K562 (cell line): ENCODE results near the gene PTPRC. TPM values are rescaled to one million over a fixed set of nuclear protein-coding genes. Genes with fewer than 3 reads are reported as not detected.

Experiments
- ATAC-seq: fragments of 200-7000 bp; cut with Tn5 transposase; 3 replicates; pipeline ENCODE4 v1.9.1; 2020; ENCODE audit warnings: moderate library complexity
- BruUV-seq: library from RNA; stranded (reverse); fragments of 400-500 nt; replicated peaks from 2 replicates; lab custom pipeline; 2021; lab: Mats Ljungman, UMichigan
- CTCF ChIA-PET: fragments of 300-600 bp; formaldehyde crosslinking; extraction: SDS; loops from one replicate; lab custom pipeline; 2021; ENCODE audit warnings: low intra/inter-chr PET ratio; lab: Yijun Ruan, JAX
- POLR2A ChIA-PET: fragments of 300-600, 350-650 bp; sonication (Branson Sonifier 250); formaldehyde crosslinking; extraction: SDS; loops from one replicate; lab custom pipeline; 2021; ENCODE audit warnings: antibody characterized with exemption, inconsistent platforms; lab: Yijun Ruan, JAX
- DNase-seq, 4 experiments: peaks; one replicate each; pipeline versions ENCODE4 v3.0.0 to v3.0.0-alpha.2; 2011 to 2018; ENCODE audit warnings: low spot score in 3 of 4, mixed read lengths in 3 of 4; ENCODE audit errors: extremely low read depth in 1 of 4
- FAIRE-seq: peaks from 2 replicates; lab custom pipeline; 2011; peaks lifted over from hg19 to GRCh38; lab: Jason Lieb, UNC
- H2AFZ ChIP-seq: 2 replicates; pipeline ENCODE4 v1.6.0; 2011; ENCODE audit warnings: low read depth, low read length, control low read depth, inconsistent platforms
- H3K27ac ChIP-seq: fragments of 200-600 bp; 3 replicates; pipeline ENCODE4 v1.8.0; 2011; ENCODE audit warnings: low read depth, mild to moderate bottlenecking, control low read depth, inconsistent platforms, low read length, moderate library complexity, mixed read lengths; ENCODE audit errors: extremely low read depth
- H3K27me3 ChIP-seq, 2 experiments: fragments of 300-600 bp in 1 of 2; 2 replicates in 1 of 2; 3 replicates in 1 of 2; pipeline versions ENCODE4 v1.6.0 to v1.8.0; 2011; ENCODE audit warnings: inconsistent platforms in 2 of 2, low read length in 2 of 2, mild to moderate bottlenecking in 1 of 2, mixed read lengths in 1 of 2, moderate library complexity in 1 of 2; ENCODE audit not compliant: control insufficient read depth in 2 of 2, insufficient read depth in 2 of 2
- H3K36me3 ChIP-seq: fragments of 300-600 bp; 3 replicates; pipeline ENCODE4 v1.8.0; 2011; ENCODE audit warnings: mild to moderate bottlenecking, low read length, inconsistent platforms; ENCODE audit not compliant: control insufficient read depth, insufficient read depth
- H3K4me1 ChIP-seq, 2 experiments: fragments of 200-600 bp in 1 of 2; replicated peaks in 1 of 2; 2 replicates in 1 of 2; 3 replicates in 1 of 2; pipeline versions ENCODE4 v1.5.1 to v1.8.0; 2011; ENCODE audit warnings: inconsistent platforms in 2 of 2, low read length in 2 of 2, mild to moderate bottlenecking in 1 of 2, mixed read lengths in 1 of 2, moderate library complexity in 1 of 2; ENCODE audit not compliant: control insufficient read depth in 2 of 2, insufficient read depth in 2 of 2
- H3K4me2 ChIP-seq: 2 replicates; pipeline ENCODE4 v1.6.1; 2011; ENCODE audit warnings: low read length, control low read depth, inconsistent platforms, mixed read lengths; ENCODE audit not compliant: insufficient read depth
- H3K4me3 ChIP-seq: fragments of 200-600 bp; sonication (generic), shearing (Covaris generic); 2 replicates; pipeline ENCODE4 v1.5.1; 2016; ENCODE audit warnings: control low read depth, inconsistent platforms
- H3K79me2 ChIP-seq: fragments of 200-600 bp; 3 replicates; pipeline ENCODE4 v1.8.0; 2011; ENCODE audit warnings: low read length, inconsistent platforms; ENCODE audit not compliant: control insufficient read depth, insufficient read depth
- H3K9ac ChIP-seq, 2 experiments: 2 replicates each; pipeline versions ENCODE4 v1.6.0 to v1.6.1; 2011; ENCODE audit warnings: low read depth in 2 of 2, low read length in 2 of 2, control low read depth in 1 of 2, inconsistent platforms in 1 of 2, mild to moderate bottlenecking in 1 of 2, mixed read lengths in 1 of 2; ENCODE audit not compliant: insufficient read depth in 1 of 2
- H3K9me1 ChIP-seq: one replicate; pipeline ENCODE4 v1.6.0; 2011; ENCODE audit warnings: inconsistent platforms, mild to moderate bottlenecking, low read length, moderate library complexity; ENCODE audit not compliant: control insufficient read depth, insufficient read depth
- H3K9me3 ChIP-seq: replicated peaks from 2 replicates; pipeline ENCODE4 v1.5.1; 2011; ENCODE audit warnings: low read depth, low read length, inconsistent platforms; ENCODE audit not compliant: control insufficient read depth, insufficient read depth
- H4K20me1 ChIP-seq: replicated peaks from 2 replicates; pipeline ENCODE4 v1.6.1; 2011; ENCODE audit warnings: low read length, inconsistent platforms, mixed read lengths; ENCODE audit not compliant: control insufficient read depth, insufficient read depth
- CBFA2T2 ChIP-seq: fragments of 450-650 bp; conservative IDR thresholded peaks from 2 replicates; pipeline ENCODE4 v1.6.1; 2017; ENCODE audit warnings: mild to moderate bottlenecking
- CHD2 ChIP-seq: IDR thresholded peaks from 2 replicates; pipeline ENCODE4 v1.6.1; 2011; ENCODE audit warnings: low read depth, low read length
- FOXJ2 ChIP-seq: fragments of 200-800 bp; sonication (Bioruptor generic); IDR thresholded peaks from 2 replicates; pipeline ENCODE4 v1.6.1; 2016; ENCODE audit warnings: missing genetic modification characterization, missing compliant biosample characterization
- OTX1 ChIP-seq: fragments of 450-650 bp; formaldehyde crosslinking; IDR thresholded peaks from 2 replicates; pipeline ENCODE4 v1.4.0; 2022; ENCODE audit warnings: mild to moderate bottlenecking
- SAFB ChIP-seq: fragments of 200-400 bp; formaldehyde crosslinking; IDR thresholded peaks from 2 replicates; pipeline ENCODE4 v1.6.1; 2017; ENCODE audit warnings: low read depth, low read length, borderline replicate concordance
- VEZF1 ChIP-seq: fragments of 200-800 bp; sonication (Bioruptor generic); IDR thresholded peaks from 2 replicates; pipeline ENCODE4 v1.6.1; 2017; ENCODE audit warnings: missing genetic modification characterization, missing compliant biosample characterization
- ZNF124 ChIP-seq: sonication (generic); formaldehyde crosslinking; IDR thresholded peaks from 2 replicates; pipeline ENCODE4 v1.8.1; 2022; ENCODE audit warnings: missing genetic modification reagents
- ZNF316 ChIP-seq: fragments of 450-650 bp; IDR thresholded peaks from 2 replicates; pipeline ENCODE4 v1.6.1; 2016
- WGBS: fragments of 100-300 bp; shearing (Covaris generic); methylation state at CpG from one replicate; pipeline ENCODE4 v1.1.6; 2016; ENCODE audit warnings: low coverage, mixed read lengths; ENCODE audit not compliant: insufficient coverage; ENCODE audit errors: missing lambda C conversion rate; 5-methylcytosine and 5-hydroxymethylcytosine counted together
- in situ Hi-C: fragments of 300-500 bp; cut with MboI; formaldehyde crosslinking; loops from 4 replicates; pipeline ENCODE4 v1.15.0; 2018; ENCODE audit warnings: inconsistent platforms, mixed read lengths
- intact Hi-C: fragments of 100-400 bp; cut with micrococcal nuclease; formaldehyde crosslinking; loops from 2 replicates; pipeline ENCODE4 v1.14.2; 2022
- polyA plus RNA-seq, 8 experiments: library from polyadenylated mRNA; depleted of rRNA in 4 of 8; stranded (reverse) in 5 of 8; unstranded in 3 of 8; fragments of >200 nt; fragmentation: Nextera tagmentation in 2 of 8; fragmentation: Illumina TruSeq in 1 of 8; extraction: Ambion mirVana in 2 of 8; extraction: Trizol in 1 of 8; gene quantifications; 2 replicates each; pipeline versions ENCODE4 v1.2.1 to v1.2.3, GENCODE V29; 2011 to 2014; ENCODE audit warnings: inconsistent platforms in 1 of 8, missing spikeins in 1 of 8
- total RNA-seq, 7 experiments: library from RNA; depleted of rRNA in 6 of 7; stranded (reverse); fragments of >200 nt in 6 of 7; fragmentation: Illumina TruSeq in 2 of 7; extraction: Trizol in 2 of 7; gene quantifications; 2 replicates each; pipeline versions ENCODE4 v1.2.1 to v1.2.3, GENCODE V29; 2011 to 2021; ENCODE audit warnings: low replicate concordance in 1 of 7

Gene PTPRC
- total and polyA plus RNA-seq, 9 of the 15 experiments (the other 6 are each of a cell fraction or from before 2014, with no cell fraction given): 7.1 to 107 (median 62.9) TPM

GRCh38 chr1:198734323-198735008 lies 95.6 kb downstream of the PTPRC start:
- Histone ChIP-seq H3K27ac (no peak overlapping the region), H3K79me2 (no peaks in the 10 kb centered on the region), H3K27me3 (no peaks in the 10 kb centered on the region), H3K36me3 (peaks cover 27% of the 10 kb centered on the region; the same call in 2 of the 3 replicates), H4K20me1 (no peaks in the 10 kb centered on the region), H3K4me3 (no peak overlapping the region), H3K9me1 (no peaks in the 10 kb centered on the region), H3K9me3 (no peaks in the 10 kb centered on the region), H2AFZ (no peak overlapping the region), H3K4me1 (no peaks in the 10 kb centered on the region), H3K9ac (no peak overlapping the region), H3K4me2 (no peak overlapping the region)
- no TSS peak for BruUV-seq
- 45% methylated on average over 2 of the region's 2 CpGs for WGBS
- DNase-seq: no peak
- in situ Hi-C loops: no loop called here
- no peak for FAIRE-seq
- ChIA-PET POLR2A (interaction anchor here (0.7 kb wide), 1 partner anchor 383 kb away, joined by 3 read pairs; no protein-coding TSS in a partner anchor), CTCF (no interaction called here)
- TF ChIP-seq ZNF316: peak; percentile 26
- TF ChIP-seq OTX1 (CRISPR knock-in tag): no peak
- no peak for ATAC-seq
- intact Hi-C loops: no loop called here

DNA sequence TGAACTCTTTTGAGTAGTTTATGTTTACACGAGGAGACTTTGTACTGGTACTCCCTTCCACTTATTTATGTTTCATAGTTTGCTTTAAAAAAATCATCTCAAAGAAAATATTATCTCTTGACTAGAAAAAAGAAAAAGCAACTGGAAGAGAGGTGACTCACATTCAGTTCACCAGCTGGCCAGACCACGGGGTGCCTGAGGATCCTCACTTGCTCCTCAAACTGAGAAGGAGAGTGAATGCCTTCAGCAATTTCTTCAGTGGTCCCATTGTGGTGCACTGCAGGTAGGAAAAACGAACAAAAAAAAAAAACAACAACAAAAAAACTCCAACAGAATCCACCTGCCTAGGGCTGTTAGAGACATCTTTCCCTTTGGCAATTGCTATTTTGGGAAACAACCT lies 102.9 kb downstream of the PTPRC start:
- peaks cover 28% of the 10 kb centered on the region; the same call in 2 of the 3 replicates for H3K36me3 ChIP-seq
- H3K27me3 ChIP-seq: no peaks in the 10 kb centered on the region
- no peak overlapping the region for H3K9ac ChIP-seq
- ChIA-PET POLR2A (no interaction called here), CTCF (no interaction called here)
- in situ Hi-C loops: no loop called here
- H2AFZ ChIP-seq: no peak overlapping the region
- DNase-seq (no peak), ATAC-seq (no peak), FAIRE-seq (no peak)
- intact Hi-C loops: no loop called here
- no peak for TF ChIP-seq CHD2
- TF ChIP-seq SAFB: no peak
- no peak for TF ChIP-seq ZNF124 (CRISPR knock-in tag)
- no peak for TF ChIP-seq FOXJ2 (tag)
- no peak for TF ChIP-seq VEZF1 (CRISPR knock-in tag)
- TF ChIP-seq CBFA2T2: no peak
- H4K20me1 ChIP-seq: no peaks in the 10 kb centered on the region
- no TSS peak for BruUV-seq
- H3K27ac ChIP-seq: no peak overlapping the region
- 34% methylated on average over 3 of the region's 3 CpGs for WGBS
- no peaks in the 10 kb centered on the region for H3K79me2 ChIP-seq
- no peaks in the 10 kb centered on the region for H3K4me1 ChIP-seq
- no peaks in the 10 kb centered on the region for H3K9me3 ChIP-seq
- H3K4me3 ChIP-seq: no peak overlapping the region
- no peaks in the 10 kb centered on the region for H3K9me1 ChIP-seq
- no peak overlapping the region for H3K4me2 ChIP-seq
